Subcutaneous abdominal adipose tissue (tissue), 5 donors: ENCODE measurements around the gene RGS12.

Source experiments
- H3K27ac ChIP-seq: one replicate; pipeline ENCODE4 v1.7.0; 2013; ENCODE audit warnings: low read depth, mild to moderate bottlenecking, inconsistent platforms, low read length, moderate library complexity
- H3K27me3 ChIP-seq, 5 donors: one replicate each; pipeline ENCODE4 v1.7.0; 2013; ENCODE audit warnings: low read length in 5 of 5, inconsistent platforms in 1 of 5; ENCODE audit not compliant: control insufficient read depth in 5 of 5, insufficient read depth in 4 of 5
- H3K36me3 ChIP-seq, 5 donors: one replicate each; pipeline ENCODE4 v1.7.0; 2013; ENCODE audit warnings: low read length in 5 of 5; ENCODE audit not compliant: control insufficient read depth in 5 of 5, insufficient read depth in 5 of 5
- H3K4me1 ChIP-seq, 5 donors: one replicate each; pipeline ENCODE4 v1.7.0; 2013; ENCODE audit warnings: low read length in 5 of 5, mild to moderate bottlenecking in 3 of 5, moderate library complexity in 1 of 5; ENCODE audit not compliant: control insufficient read depth in 5 of 5, insufficient read depth in 5 of 5
- H3K4me3 ChIP-seq, 5 donors: one replicate each; pipeline ENCODE4 v1.7.0; 2013; ENCODE audit warnings: low read length in 5 of 5, low read depth in 1 of 5
- H3K9ac ChIP-seq, 5 donors: one replicate each; pipeline ENCODE4 v1.7.0; 2013; ENCODE audit warnings: low read length in 5 of 5, mild to moderate bottlenecking in 4 of 5, moderate library complexity in 3 of 5
- H3K9me3 ChIP-seq, 5 donors: one replicate each; pipeline ENCODE4 v1.7.0; 2013; ENCODE audit warnings: low read length in 5 of 5; ENCODE audit not compliant: control insufficient read depth in 5 of 5
- donor health status: healthy.
- donor health status: healthy.
- donor health status: healthy.
- donor health status: healthy.
- donor health status: healthy.

Gene RGS12

DNA sequence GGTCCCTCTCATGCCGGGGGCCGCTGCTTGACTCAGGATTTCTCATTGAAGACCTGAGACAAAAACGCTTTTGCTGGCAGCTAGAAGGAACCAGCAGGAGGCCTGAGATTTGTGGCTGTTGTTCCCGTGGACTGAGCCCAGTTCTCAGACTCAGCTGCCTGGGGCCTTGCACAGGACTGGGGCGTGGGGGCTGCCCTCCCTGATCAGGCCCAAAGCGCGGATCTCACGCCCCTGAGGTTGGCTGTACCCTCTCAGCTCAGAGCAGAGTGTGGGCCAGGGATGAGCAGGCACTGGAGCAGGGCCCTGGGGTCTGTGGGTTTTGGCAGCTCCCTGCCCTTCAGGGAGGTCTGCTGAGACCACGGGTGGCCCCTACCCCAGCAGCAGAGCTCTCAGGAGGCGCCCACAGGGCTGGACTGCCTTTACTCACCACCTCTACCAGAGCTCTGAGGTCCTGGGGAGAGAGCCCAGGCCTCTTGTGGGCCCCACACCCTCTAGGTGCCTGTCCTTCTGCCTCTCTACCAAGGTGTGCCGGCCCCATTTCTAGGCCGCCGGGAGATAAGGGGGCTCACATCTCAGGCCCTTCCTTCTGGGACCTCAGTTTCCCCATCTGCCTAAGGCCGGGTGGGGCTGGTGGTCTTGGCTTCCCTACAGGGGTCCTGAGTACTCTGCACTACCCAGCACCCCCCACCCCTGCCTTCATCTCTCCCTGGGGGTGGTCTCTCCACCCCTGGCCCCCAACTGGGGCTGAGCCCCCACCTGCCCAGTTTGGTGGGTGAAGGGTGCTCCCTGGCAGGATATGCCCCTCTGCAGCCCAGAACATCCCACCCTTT is 38.3 kb upstream of the RGS12 start:
- no peaks in the 10 kb centered on the region for H3K27me3 ChIP-seq
- H3K9me3 ChIP-seq = no peaks in the 10 kb centered on the region
- no peak overlapping the region for H3K4me3 ChIP-seq
- H3K4me1 ChIP-seq = peaks cover 0 to 4% (median 0%) of the 10 kb centered on the region in 5 donors
- no peak overlapping the region for H3K9ac ChIP-seq
- no peak overlapping the region for H3K27ac ChIP-seq
- H3K36me3 ChIP-seq = peaks cover 0 to 30% (median 6%) of the 10 kb centered on the region in 5 donors

DNA sequence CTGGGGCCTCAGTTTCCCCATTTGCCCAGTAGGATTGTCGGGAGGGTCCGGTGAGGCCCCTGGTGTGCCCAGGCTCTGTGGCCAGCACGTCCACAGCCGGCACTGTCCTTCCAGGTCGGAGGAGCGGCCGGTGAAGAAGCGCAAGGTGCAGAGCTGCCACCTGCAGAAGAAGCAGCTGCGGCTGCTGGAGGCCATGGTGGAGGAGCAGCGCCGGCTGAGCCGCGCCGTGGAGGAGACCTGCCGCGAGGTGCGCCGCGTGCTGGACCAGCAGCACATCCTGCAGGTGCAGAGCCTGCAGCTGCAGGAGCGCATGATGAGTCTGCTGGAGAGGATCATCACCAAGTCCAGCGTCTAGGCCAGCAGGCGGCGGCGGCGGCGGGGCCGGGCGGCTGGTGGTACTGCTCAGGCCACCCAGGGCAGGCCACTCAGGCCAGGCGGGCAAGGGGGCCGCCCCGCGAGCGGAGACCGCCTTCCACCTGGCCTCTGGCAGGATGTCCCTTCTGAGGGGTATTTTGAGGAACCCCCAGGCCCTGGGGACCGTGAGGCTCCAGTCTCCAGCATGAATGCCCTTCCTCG is 37.1 kb upstream of the RGS12 start:
- H3K27ac ChIP-seq = no peak overlapping the region
- H3K9me3 ChIP-seq = no peaks in the 10 kb centered on the region
- H3K4me1 ChIP-seq = peaks cover 0 to 4% (median 0%) of the 10 kb centered on the region in 5 donors
- no peak overlapping the region for H3K4me3 ChIP-seq
- H3K36me3 ChIP-seq = peaks cover 0 to 30% (median 6%) of the 10 kb centered on the region in 5 donors
- H3K9ac ChIP-seq = no peak overlapping the region
- no peaks in the 10 kb centered on the region for H3K27me3 ChIP-seq

DNA sequence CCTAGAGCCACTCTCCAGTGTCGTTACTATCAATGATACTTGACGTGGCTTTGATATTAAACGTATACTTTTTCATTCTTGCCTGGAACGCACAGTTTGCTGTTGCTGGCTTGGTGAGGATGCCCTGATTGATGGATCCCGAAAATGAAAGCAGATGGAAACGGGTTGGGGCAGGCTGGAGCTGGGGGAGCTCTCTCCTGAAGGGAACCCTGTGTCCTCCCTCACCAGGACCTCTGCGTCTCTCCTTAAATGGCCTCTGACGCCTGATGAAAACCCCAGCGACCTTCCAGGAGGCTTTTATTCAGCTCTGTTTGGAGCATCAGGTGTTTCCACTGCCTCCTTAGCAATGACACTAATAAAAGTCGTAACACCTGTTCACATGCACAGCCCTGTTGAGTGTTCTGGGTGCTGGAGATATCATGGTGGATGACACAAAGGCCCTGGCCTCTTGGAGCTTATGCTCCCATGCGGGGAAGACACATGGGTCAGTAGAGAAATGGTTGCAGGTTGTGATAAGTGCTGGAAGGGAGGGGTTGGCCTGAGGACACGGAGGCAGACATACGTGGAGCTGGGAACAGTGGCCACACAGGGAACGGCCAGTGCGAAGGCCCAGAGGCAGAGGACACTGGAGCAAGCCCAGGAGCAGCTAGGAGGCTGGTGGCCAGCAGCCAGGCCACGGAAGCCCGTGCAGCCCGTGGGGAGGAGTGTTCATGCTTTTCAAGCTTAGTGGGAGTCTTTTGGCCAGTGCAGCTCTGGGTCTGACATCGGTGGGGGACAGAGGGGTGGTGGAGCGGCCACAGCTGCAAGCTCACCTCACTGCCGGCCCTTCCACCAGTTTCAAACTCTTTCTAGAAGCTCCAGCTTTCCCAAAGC is 36.4 kb upstream of the RGS12 start:
- Histone ChIP-seq H3K36me3 (peaks cover 0 to 30% (median 6%) of the 10 kb centered on the region in 5 donors), H3K9me3 (no peaks in the 10 kb centered on the region), H3K27me3 (no peaks in the 10 kb centered on the region), H3K27ac (no peak overlapping the region), H3K9ac (no peak overlapping the region), H3K4me1 (peaks cover 0 to 4% (median 0%) of the 10 kb centered on the region in 5 donors), H3K4me3 (no peak overlapping the region)

DNA sequence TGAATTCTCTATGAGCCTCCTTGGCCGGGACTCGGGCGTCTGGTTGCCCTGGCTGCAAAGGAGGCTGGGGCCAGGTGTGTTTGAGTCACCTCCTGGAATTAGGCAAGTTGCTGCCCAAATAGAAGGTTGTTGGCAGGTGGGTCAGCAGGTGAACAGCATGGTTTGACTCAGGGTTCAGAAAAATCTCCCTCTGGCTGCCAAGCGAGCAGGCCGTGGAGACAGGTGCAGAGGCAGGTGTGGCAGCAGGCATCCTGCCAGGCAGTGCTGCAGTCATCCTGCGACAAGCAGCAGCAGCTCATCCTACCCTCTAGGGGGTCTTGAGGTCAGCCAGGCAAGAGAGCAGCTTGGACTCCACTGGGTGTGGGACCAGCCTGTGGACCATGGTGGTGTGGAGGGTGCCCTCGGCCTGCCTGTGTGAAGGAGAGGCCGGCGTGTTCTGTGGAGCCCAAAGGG is 35.7 kb upstream of the RGS12 start:
- peak overlapping the region in 1 of 5 donors; percentile 28 for H3K9ac ChIP-seq
- no peak overlapping the region for H3K27ac ChIP-seq
- H3K9me3 ChIP-seq = no peaks in the 10 kb centered on the region
- peaks cover 0 to 4% (median 0%) of the 10 kb centered on the region in 5 donors for H3K4me1 ChIP-seq
- H3K4me3 ChIP-seq = no peak overlapping the region
- peaks cover 0 to 1% (median 0%) of the 10 kb centered on the region in 5 donors for H3K27me3 ChIP-seq
- peaks cover 0 to 30% (median 6%) of the 10 kb centered on the region in 5 donors for H3K36me3 ChIP-seq

DNA sequence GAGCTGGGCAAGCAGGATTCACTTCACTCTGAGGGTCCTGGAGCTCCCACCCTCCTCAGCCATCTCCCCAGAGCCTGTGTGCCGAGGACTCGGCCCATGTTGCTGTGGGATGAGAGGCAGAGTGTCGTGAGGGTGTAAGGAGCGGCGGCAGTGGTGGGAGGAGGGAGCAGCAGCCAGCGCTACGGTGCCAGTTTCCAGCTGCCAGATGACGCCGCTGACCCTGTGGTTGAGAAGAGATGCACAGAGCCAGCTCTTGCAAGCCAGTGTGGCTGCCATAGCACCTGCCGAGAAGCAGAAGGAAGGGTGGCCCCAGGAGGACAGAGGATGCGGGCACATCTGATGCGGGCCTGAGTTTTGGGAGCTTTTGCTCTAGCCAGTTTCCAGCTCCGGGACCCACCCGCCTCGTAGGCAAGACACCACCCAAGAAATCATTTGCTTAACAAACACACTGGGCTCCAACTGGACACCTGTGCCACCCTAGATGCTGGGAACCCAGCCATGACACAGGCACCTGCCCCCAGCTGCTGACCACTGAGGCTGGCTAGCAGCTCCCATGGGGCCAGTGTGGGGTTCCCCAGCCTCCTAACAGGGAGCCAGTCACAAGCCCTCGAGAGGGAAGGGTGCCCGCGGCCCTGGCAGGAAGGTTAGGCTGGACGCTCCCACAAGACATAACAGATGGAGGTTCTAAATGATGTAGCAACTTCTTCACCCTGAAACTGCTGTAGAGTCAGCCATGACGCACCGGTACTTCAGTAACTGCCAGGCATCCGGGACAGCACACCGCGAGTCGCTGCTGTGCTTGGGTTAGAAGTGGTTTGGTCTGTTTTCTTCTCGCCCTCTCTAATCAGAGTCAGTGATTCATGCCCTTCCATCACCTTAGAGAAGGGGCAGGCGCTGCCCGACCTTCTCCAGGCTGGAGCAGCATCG is 35.0 kb upstream of the RGS12 start:
- H3K27ac ChIP-seq = no peak overlapping the region
- H3K36me3 ChIP-seq = peaks cover 0 to 30% (median 6%) of the 10 kb centered on the region in 5 donors
- H3K9ac ChIP-seq = peak overlapping the region in 1 of 5 donors; percentile 28
- H3K9me3 ChIP-seq = no peaks in the 10 kb centered on the region
- H3K27me3 ChIP-seq = peaks cover 0 to 7% (median 0%) of the 10 kb centered on the region in 5 donors
- H3K4me1 ChIP-seq = peaks cover 0 to 2% (median 0%) of the 10 kb centered on the region in 5 donors
- no peak overlapping the region for H3K4me3 ChIP-seq

DNA sequence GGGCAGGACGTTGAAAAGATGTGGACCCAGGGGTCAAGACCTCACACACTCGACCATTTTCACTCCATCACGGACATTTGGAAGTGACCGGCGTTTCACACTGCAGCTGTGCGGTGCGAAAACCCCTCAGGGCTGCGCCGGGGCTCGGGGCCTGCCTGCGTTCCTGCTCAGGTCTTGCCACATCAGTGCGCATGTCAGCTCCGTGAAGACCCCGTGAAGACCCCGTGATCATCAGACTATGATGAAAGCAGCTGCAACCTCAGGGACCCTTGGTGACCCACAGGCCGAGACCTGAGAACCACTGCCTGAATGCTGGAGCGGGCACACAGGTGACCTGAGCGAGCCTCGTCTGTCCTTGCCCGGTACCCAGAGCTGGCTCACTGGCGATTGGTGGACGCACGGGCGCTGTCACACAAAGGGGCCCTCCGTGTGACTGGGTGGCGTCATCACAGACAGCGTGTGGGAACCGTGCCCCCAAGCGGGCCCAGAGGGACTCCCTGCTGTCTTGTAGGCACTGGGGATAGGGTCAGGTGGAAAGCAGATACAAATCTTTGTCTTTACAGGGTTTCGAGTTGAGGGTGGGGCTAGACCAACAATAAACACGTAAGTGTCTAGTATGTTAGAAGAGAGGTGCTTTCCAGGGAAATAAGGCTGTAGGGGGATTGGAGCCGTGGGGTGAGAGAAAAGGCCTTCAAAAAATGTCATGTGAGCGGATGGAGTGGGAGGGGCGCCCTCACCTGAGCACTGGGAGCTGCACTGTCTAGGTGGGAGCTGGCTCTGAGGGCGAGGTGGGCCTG is 31.2 kb upstream of the RGS12 start:
- H3K36me3 ChIP-seq = peaks cover 0 to 10% (median 0%) of the 10 kb centered on the region in 5 donors
- peaks cover 0 to 9% (median 0%) of the 10 kb centered on the region in 5 donors for H3K27me3 ChIP-seq
- no peak overlapping the region for H3K27ac ChIP-seq
- no peak overlapping the region for H3K4me3 ChIP-seq
- H3K4me1 ChIP-seq = no peaks in the 10 kb centered on the region
- no peak overlapping the region for H3K9ac ChIP-seq
- H3K9me3 ChIP-seq = no peaks in the 10 kb centered on the region

DNA sequence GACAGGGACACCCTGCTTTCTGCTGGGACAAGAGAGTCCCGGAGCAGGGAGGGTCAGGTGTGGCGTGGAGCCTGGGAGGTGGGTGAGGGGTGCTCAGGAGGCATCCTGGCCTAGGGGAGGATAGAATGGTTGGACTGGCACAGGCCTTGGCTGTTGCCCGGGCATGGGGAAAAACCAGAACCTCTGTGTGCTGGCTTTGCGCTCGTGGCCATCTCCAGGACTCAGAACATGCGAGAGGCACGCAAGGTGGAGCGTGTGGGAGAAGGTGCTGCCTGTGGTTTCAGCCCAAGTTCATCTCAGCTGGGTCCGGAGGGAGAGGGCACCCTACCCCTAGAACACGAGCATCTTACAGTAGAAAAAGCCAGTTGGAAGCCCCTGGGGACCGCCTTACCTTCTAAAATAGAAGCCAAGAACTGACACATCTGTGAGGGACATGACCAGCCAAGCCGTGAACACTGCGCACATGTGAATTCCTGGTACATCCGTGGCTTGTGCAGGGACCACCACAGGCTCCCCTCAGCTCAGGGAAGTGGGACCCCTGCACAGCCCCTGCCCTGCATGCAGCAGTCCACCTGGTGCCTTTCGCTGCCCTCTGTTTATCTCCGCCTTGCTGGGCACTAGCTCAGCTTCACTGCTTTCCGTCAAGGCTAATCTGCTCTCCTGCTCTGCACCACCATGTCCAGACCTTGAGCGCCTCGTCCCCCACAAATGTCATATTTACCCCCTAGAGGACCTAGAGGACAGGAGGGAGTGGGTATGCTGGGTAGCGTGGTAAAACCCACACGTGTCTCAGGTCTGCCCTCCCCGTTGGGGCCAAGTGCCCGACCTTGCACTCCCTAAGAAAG is 30.4 kb upstream of the RGS12 start:
- Histone ChIP-seq H3K4me1 (no peaks in the 10 kb centered on the region), H3K36me3 (peaks cover 0 to 4% (median 0%) of the 10 kb centered on the region in 5 donors)

More for the DNA sequence above, 30.4 kb upstream of the RGS12 start:
- H3K9ac ChIP-seq = no peak overlapping the region
- no peak overlapping the region for H3K4me3 ChIP-seq
- H3K27ac ChIP-seq = no peak overlapping the region
- no peaks in the 10 kb centered on the region for H3K9me3 ChIP-seq
- peaks cover 0 to 9% (median 0%) of the 10 kb centered on the region in 5 donors for H3K27me3 ChIP-seq
